ENCODE measurements around the gene ADGRG4.

- TF ChIP-seq EMX1 (CRISPR knock-in tag; IDR thresholded peaks at IDR 0.05): no peak
- TF ChIP-seq CTCF (IDR thresholded peaks at IDR 0.05): no peak
- no peak for TF ChIP-seq CREM (CRISPR knock-in tag; IDR thresholded peaks at IDR 0.05)
- no peak for TF ChIP-seq ELF4 (CRISPR knock-in tag; IDR thresholded peaks at IDR 0.05; ENCODE audit: low read depth)
These were observed 29.5 kb upstream of the ADGRG4 start for GRCh38 chrX:136271300-136271699.

Data from WTC11 (cell line).